Kidney capillary endothelial cell (primary cell): ENCODE results near the gene CDH2.

Experiments used
- DNase-seq: peaks from one replicate; pipeline ENCODE4 v3.0.0-alpha.2; 2018; ENCODE audit warnings: low spot score

The CDH2 gene

GRCh38 chr18:28168725-28169124 is 8.2 kb downstream of the CDH2 start:
- no peak for DNase-seq

- DNase-seq = no peak
Observed at GRCh38 chr18:28167835-28168349, 9.0 kb downstream of the CDH2 start.

GRCh38 chr18:28164771-28165483 is 12.0 kb downstream of the CDH2 start:
- no peak for DNase-seq

GRCh38 chr18:28163201-28163775 is 13.6 kb downstream of the CDH2 start:
- no peak for DNase-seq

GRCh38 chr18:28161608-28162599 is 15.0 kb downstream of the CDH2 start:
- no peak for DNase-seq

- no peak for DNase-seq
Observed at GRCh38 chr18:28159055-28159454, 17.9 kb downstream of the CDH2 start.

GRCh38 chr18:28158083-28158581 is 18.8 kb downstream of the CDH2 start:
- no peak for DNase-seq

GRCh38 chr18:28153485-28154065 is 23.4 kb downstream of the CDH2 start:
- no peak for DNase-seq

GRCh38 chr18:28152754-28153153 is 24.2 kb downstream of the CDH2 start:
- DNase-seq = no peak

GRCh38 chr18:28152354-28152753 is 24.6 kb downstream of the CDH2 start:
- no peak for DNase-seq

GRCh38 chr18:28151434-28151833 is 25.5 kb downstream of the CDH2 start:
- DNase-seq = no peak

- no peak for DNase-seq
Observed at GRCh38 chr18:28150925-28151324, 26.0 kb downstream of the CDH2 start.

- no peak for DNase-seq
Observed at GRCh38 chr18:28149810-28150420, 27.0 kb downstream of the CDH2 start.

GRCh38 chr18:28147674-28148171 is 29.2 kb downstream of the CDH2 start:
- no peak for DNase-seq

GRCh38 chr18:28143725-28144124 is 33.2 kb downstream of the CDH2 start:
- DNase-seq = no peak

- no peak for DNase-seq
Observed at GRCh38 chr18:28138816-28139215, 38.1 kb downstream of the CDH2 start.

- no peak for DNase-seq
Observed at GRCh38 chr18:28136071-28136470, 40.9 kb downstream of the CDH2 start.

- DNase-seq = no peak
Observed at GRCh38 chr18:28134774-28135173, 42.2 kb downstream of the CDH2 start.

- no peak for DNase-seq
Observed at GRCh38 chr18:28132084-28132483, 44.8 kb downstream of the CDH2 start.

- DNase-seq = no peak
Observed at GRCh38 chr18:28128659-28128980, 48.3 kb downstream of the CDH2 start.
